ENCODE results near the gene CNPY4.

DNA sequence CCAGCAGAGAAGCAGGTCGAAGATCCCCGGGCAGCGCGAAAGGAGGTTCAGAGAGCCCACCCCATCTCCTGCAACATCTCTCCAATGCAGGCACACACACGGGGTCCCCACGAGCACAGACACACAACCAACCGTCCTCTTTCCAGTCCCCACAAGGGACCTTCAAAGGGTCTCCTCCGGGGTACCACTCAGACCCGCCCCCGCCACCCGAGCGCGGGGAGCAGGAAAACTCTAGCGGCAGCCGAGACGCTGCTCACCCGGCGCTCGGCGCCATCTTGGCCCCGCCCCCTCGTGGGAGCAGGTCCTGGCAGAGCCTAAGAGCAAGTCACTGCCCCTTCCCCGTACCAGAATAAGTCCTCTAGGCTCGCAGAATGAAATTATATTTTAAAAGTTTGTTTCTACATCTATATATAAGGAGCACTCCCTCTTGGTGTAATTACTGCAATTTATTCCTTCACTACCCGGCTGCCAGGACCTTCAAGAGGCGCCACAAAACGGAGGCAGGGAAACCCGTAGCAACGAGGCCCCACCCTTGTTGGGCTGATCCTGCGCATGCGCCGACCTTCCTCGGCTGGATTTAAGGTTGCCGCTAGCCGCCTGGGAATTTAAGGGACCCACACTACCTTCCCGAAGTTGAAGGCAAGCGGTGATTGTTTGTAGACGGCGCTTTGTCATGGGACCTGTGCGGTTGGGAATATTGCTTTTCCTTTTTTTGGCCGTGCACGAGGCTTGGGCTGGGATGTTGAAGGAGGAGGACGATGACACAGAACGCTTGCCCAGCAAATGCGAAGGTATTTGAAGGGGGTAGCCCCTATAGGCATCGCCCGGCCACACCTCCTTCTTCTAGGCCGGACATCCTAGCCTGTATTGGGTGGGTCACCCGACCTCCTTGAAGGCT is at the start of gene CNPY4, which contains the start of gene TAF6:
- TF ChIP-seq, protein P1, sequence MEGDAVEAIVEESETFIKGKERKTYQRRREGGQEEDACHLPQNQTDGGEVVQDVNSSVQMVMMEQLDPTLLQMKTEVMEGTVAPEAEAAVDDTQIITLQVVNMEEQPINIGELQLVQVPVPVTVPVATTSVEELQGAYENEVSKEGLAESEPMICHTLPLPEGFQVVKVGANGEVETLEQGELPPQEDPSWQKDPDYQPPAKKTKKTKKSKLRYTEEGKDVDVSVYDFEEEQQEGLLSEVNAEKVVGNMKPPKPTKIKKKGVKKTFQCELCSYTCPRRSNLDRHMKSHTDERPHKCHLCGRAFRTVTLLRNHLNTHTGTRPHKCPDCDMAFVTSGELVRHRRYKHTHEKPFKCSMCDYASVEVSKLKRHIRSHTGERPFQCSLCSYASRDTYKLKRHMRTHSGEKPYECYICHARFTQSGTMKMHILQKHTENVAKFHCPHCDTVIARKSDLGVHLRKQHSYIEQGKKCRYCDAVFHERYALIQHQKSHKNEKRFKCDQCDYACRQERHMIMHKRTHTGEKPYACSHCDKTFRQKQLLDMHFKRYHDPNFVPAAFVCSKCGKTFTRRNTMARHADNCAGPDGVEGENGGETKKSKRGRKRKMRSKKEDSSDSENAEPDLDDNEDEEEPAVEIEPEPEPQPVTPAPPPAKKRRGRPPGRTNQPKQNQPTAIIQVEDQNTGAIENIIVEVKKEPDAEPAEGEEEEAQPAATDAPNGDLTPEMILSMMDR (IDR thresholded peaks at IDR 0.05; ENCODE audit: borderline replicate concordance, extremely low read depth, low read length, poor library complexity, severe bottlenecking) = no peak
- no peak for TF ChIP-seq EZH2 (IDR thresholded peaks at IDR 0.05; ENCODE audit: borderline replicate concordance, low read depth, low read length, severe bottlenecking)

All from DND-41 (cell line).